Activated CD4-positive, alpha-beta T cell treated with anti-CD3 and anti-CD28 coated beads for 36 hours (primary cell): ENCODE measurements around the gene NCAM2. TPM values are rescaled to one million over a fixed set of nuclear protein-coding genes. Genes with fewer than 3 reads are reported as not detected.

Experiments
- ATAC-seq: fragments of 200-7000 bp; cut with Tn5 transposase; one replicate; pipeline ENCODE4 v1.10.0; 2021; ENCODE audit warnings: mild to moderate bottlenecking, moderate library complexity
- CTCF ChIA-PET: fragments of 350-600 bp; sonication (Branson Sonifier 250); formaldehyde crosslinking; loops from one replicate; lab custom pipeline; 2021; ENCODE audit warnings: antibody characterized with exemption; lab: Charles Lee
- POLR2A ChIA-PET: fragments of 350-600 bp; sonication (Branson Sonifier 250); formaldehyde crosslinking; loops from one replicate; lab custom pipeline; 2021; ENCODE audit warnings: antibody characterized with exemption, inconsistent platforms; lab: Charles Lee
- DNase-seq: peaks from one replicate; pipeline ENCODE4 v3.0.0-alpha.2; 2020
- H3K27ac Mint-ChIP-seq: one replicate; pipeline ENCODE4 v1.8.0; 2021; ENCODE audit warnings: mixed read lengths
- H3K27me3 Mint-ChIP-seq: one replicate; pipeline ENCODE4 v1.8.0; 2021; ENCODE audit warnings: mixed read lengths
- H3K36me3 Mint-ChIP-seq: one replicate; pipeline ENCODE4 v1.8.0; 2021; ENCODE audit warnings: low read depth, mixed read lengths
- H3K4me1 Mint-ChIP-seq: one replicate; pipeline ENCODE4 v1.8.0; 2021; ENCODE audit warnings: mixed read lengths
- H3K4me3 Mint-ChIP-seq: one replicate; pipeline ENCODE4 v1.8.0; 2021; ENCODE audit warnings: mild to moderate bottlenecking, moderate library complexity, mixed read lengths
- H3K9me3 Mint-ChIP-seq: one replicate; pipeline ENCODE4 v1.8.0; 2021; ENCODE audit warnings: low read depth, mixed read lengths
- intact Hi-C, 2 experiments: fragments of 100-400 bp; cut with DNase I in 1 of 2; cut with micrococcal nuclease in 1 of 2; formaldehyde crosslinking; loops; one replicate each; pipeline versions ENCODE4 v1.14.2 to v1.15.1; 2022 to 2024; cut with DNase I, micrococcal nuclease
- total RNA-seq, 2 experiments: library from RNA; stranded (reverse); gene quantifications; one replicate each; pipeline ENCODE4 v1.2.3, GENCODE V29; 2021

Gene NCAM2
- total RNA-seq, 2 experiments from 2014 or later = not detected

GRCh38 chr21:21286170-21286798 is 288.1 kb downstream of the NCAM2 start:
- Mint-ChIP-seq H3K4me3 (no peak overlapping the region), H3K4me1 (no peaks in the 10 kb centered on the region), H3K27ac (no peak overlapping the region), H3K9me3 (peaks cover 1% of the 10 kb centered on the region), H3K27me3 (no peaks in the 10 kb centered on the region), H3K36me3 (no peaks in the 10 kb centered on the region)
- ChIA-PET CTCF (no interaction called here), POLR2A (no interaction called here)
- intact Hi-C loops = no loop called here
- ATAC-seq (no peak), DNase-seq (no peak)

- intact Hi-C loops = no loop called here
- ATAC-seq = no peak
- POLR2A ChIA-PET = no interaction called here
- no peak for DNase-seq
- Mint-ChIP-seq H3K27me3 (no peaks in the 10 kb centered on the region), H3K9me3 (peaks cover 3% of the 10 kb centered on the region), H3K4me1 (no peaks in the 10 kb centered on the region), H3K4me3 (no peak overlapping the region), H3K36me3 (no peaks in the 10 kb centered on the region), H3K27ac (no peak overlapping the region)
- CTCF ChIA-PET = no interaction called here
Observed at GRCh38 chr21:21290751-21291150, 292.5 kb downstream of the NCAM2 start.

- ChIA-PET POLR2A (no interaction called here), CTCF (no interaction called here)
- Mint-ChIP-seq H3K4me1 (no peaks in the 10 kb centered on the region), H3K4me3 (no peak overlapping the region), H3K27ac (no peak overlapping the region), H3K36me3 (no peaks in the 10 kb centered on the region), H3K27me3 (no peaks in the 10 kb centered on the region), H3K9me3 (peaks cover 3% of the 10 kb centered on the region)
- intact Hi-C loops = no loop called here
- no peak for DNase-seq
- no peak for ATAC-seq
Observed at GRCh38 chr21:21291883-21292569, 293.8 kb downstream of the NCAM2 start.

GRCh38 chr21:21295303-21295702 is 297.1 kb downstream of the NCAM2 start:
- H3K4me1 Mint-ChIP-seq = no peaks in the 10 kb centered on the region
- CTCF ChIA-PET = no interaction called here
- H3K27me3 Mint-ChIP-seq = no peaks in the 10 kb centered on the region
- ATAC-seq (no peak), DNase-seq (no peak)
- H3K36me3 Mint-ChIP-seq = no peaks in the 10 kb centered on the region
- intact Hi-C loops = no loop called here
- peaks cover 2% of the 10 kb centered on the region for H3K9me3 Mint-ChIP-seq
- H3K4me3 Mint-ChIP-seq = no peak overlapping the region
- POLR2A ChIA-PET = no interaction called here
- H3K27ac Mint-ChIP-seq = no peak overlapping the region

DNA sequence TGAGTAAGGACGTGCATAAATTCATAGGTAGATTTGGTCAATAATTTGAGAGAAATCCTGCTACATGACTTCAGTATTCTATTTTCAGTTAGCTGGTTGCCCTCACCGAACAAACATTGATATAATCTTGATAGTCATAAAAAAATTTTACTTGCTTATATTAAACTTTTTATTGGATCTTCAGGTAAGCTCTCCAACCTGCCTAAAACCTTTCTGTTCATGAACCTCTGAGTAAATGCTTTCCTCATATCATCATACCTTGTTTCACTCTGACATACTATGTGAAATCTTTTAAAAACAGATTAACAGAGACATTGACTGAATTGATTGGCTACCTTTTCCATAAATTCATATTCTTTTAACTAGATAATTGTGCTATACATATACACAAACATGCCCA is 299.0 kb downstream of the NCAM2 start:
- ATAC-seq = no peak
- POLR2A ChIA-PET = no interaction called here
- no peak overlapping the region for H3K4me3 Mint-ChIP-seq
- no peaks in the 10 kb centered on the region for H3K36me3 Mint-ChIP-seq
- no peaks in the 10 kb centered on the region for H3K27me3 Mint-ChIP-seq
- H3K9me3 Mint-ChIP-seq = peaks cover 2% of the 10 kb centered on the region
- CTCF ChIA-PET = no interaction called here
- intact Hi-C loops = no loop called here
- H3K4me1 Mint-ChIP-seq = no peaks in the 10 kb centered on the region
- no peak overlapping the region for H3K27ac Mint-ChIP-seq
- no peak for DNase-seq

DNA sequence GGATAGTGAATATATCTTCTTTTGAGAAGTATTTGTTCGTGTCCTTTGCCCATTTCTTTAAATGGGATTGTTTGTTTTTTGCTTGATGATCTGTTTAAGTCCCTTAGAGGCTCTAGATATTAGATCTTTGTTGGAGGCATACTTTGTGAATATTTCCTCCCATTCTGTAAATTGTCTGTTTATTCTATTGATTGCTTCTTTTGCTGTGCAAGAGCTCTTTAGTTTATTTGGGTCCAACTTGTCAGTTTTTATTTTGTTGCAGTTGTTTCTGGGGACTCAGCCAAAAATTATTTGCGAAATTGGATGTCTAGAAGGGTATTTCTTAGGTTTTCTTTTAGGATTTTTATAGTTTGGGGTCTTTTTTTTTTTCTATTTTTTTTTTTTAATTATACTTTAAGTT is 302.8 kb downstream of the NCAM2 start:
- no peaks in the 10 kb centered on the region for H3K36me3 Mint-ChIP-seq
- DNase-seq (no peak), ATAC-seq (no peak)
- intact Hi-C loops = no loop called here
- ChIA-PET CTCF (no interaction called here), POLR2A (no interaction called here)
- peaks cover 1% of the 10 kb centered on the region for H3K9me3 Mint-ChIP-seq
- no peak overlapping the region for H3K27ac Mint-ChIP-seq
- H3K4me1 Mint-ChIP-seq = no peaks in the 10 kb centered on the region
- H3K4me3 Mint-ChIP-seq = no peak overlapping the region
- H3K27me3 Mint-ChIP-seq = no peaks in the 10 kb centered on the region

- no peaks in the 10 kb centered on the region for H3K36me3 Mint-ChIP-seq
- no peak for DNase-seq
- no peak overlapping the region for H3K27ac Mint-ChIP-seq
- H3K9me3 Mint-ChIP-seq = peaks cover 1% of the 10 kb centered on the region
- intact Hi-C loops = no loop called here
- H3K4me1 Mint-ChIP-seq = no peaks in the 10 kb centered on the region
- no peak overlapping the region for H3K4me3 Mint-ChIP-seq
- ChIA-PET POLR2A (no interaction called here), CTCF (no interaction called here)
- H3K27me3 Mint-ChIP-seq = no peaks in the 10 kb centered on the region
- ATAC-seq = no peak
Observed at GRCh38 chr21:21309510-21309909, 311.3 kb downstream of the NCAM2 start.

DNA sequence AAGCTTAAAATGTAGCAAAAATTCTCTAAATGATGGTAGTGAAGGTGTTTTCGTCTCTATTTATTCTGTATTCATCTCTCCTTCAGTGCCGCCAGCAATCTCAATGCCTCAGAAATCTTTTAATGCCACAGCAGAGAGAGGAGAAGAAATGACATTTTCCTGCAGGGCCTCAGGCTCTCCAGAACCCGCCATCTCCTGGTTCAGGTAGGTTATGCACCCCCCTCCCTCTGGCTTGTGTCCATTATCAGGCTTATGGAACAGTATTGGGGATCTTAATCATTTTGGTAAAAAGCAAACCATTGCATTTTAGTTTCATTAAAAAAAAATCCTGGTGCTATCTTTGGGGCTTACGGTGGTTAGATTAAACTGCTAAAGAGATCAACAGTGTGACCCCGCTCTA is 326.1 kb downstream of the NCAM2 start:
- no peak overlapping the region for H3K27ac Mint-ChIP-seq

DNA sequence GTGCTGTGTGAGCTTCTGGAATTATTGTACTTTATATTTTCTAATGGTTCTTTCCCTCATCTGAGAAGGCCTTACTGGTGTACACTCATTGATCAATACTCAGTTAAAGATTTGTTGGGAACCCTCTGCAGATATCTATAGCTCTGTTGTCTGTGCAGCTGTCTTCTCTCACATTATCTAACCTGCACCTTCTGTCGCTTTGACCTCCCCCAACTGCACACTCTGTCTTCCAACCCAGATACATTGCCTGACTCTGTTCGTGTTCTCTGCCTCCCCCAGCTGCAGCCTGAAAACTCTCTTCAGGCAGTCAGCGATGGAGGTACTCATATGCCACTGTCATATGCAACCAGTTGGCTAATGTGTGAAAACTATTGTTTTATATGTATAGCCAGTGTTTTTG is 334.3 kb downstream of the NCAM2 start:
- peaks cover 2% of the 10 kb centered on the region for H3K9me3 Mint-ChIP-seq
- no peak overlapping the region for H3K27ac Mint-ChIP-seq
- no peak overlapping the region for H3K4me3 Mint-ChIP-seq
- H3K36me3 Mint-ChIP-seq = no peaks in the 10 kb centered on the region
- no peaks in the 10 kb centered on the region for H3K27me3 Mint-ChIP-seq
- intact Hi-C loops = no loop called here
- ATAC-seq = no peak
- H3K4me1 Mint-ChIP-seq = no peaks in the 10 kb centered on the region
- ChIA-PET POLR2A (no interaction called here), CTCF (no interaction called here)
- DNase-seq = no peak

More for the DNA sequence above, 326.1 kb downstream of the NCAM2 start:
- ATAC-seq (no peak), DNase-seq (no peak)
- CTCF ChIA-PET = no interaction called here
- Mint-ChIP-seq H3K9me3 (peaks cover 5% of the 10 kb centered on the region), H3K27me3 (no peaks in the 10 kb centered on the region), H3K4me1 (no peaks in the 10 kb centered on the region), H3K4me3 (no peak overlapping the region), H3K36me3 (no peaks in the 10 kb centered on the region)
- intact Hi-C loops = no loop called here
- POLR2A ChIA-PET = no interaction called here

- Mint-ChIP-seq H3K27ac (no peak overlapping the region), H3K4me3 (no peak overlapping the region), H3K4me1 (no peaks in the 10 kb centered on the region), H3K27me3 (no peaks in the 10 kb centered on the region), H3K9me3 (peaks cover 13% of the 10 kb centered on the region), H3K36me3 (no peaks in the 10 kb centered on the region)
- no peak for ATAC-seq
- ChIA-PET CTCF (no interaction called here), POLR2A (no interaction called here)
- intact Hi-C loops = no loop called here
- DNase-seq = no peak
Observed at GRCh38 chr21:21341041-21341440, 342.8 kb downstream of the NCAM2 start.

- ChIA-PET POLR2A (no interaction called here), CTCF (no interaction called here)
- Mint-ChIP-seq H3K27me3 (no peaks in the 10 kb centered on the region), H3K4me3 (no peak overlapping the region), H3K36me3 (no peaks in the 10 kb centered on the region), H3K4me1 (no peaks in the 10 kb centered on the region), H3K27ac (no peak overlapping the region), H3K9me3 (peaks cover 25% of the 10 kb centered on the region)
- intact Hi-C loops = no loop called here
- ATAC-seq (no peak), DNase-seq (no peak)
Observed at GRCh38 chr21:21345296-21345695, 347.1 kb downstream of the NCAM2 start.

- intact Hi-C loops = no loop called here
- ChIA-PET POLR2A (no interaction called here), CTCF (no interaction called here)
- Mint-ChIP-seq H3K27ac (no peak overlapping the region), H3K4me3 (no peak overlapping the region), H3K36me3 (no peaks in the 10 kb centered on the region), H3K4me1 (no peaks in the 10 kb centered on the region), H3K9me3 (peaks cover 25% of the 10 kb centered on the region), H3K27me3 (no peaks in the 10 kb centered on the region)
- DNase-seq = no peak
- no peak for ATAC-seq
Observed at GRCh38 chr21:21345872-21346271, 347.7 kb downstream of the NCAM2 start.
